Fibroblast of the conjunctiva (primary cell): ENCODE results near the gene COL17A1.

ENCODE experiments used
- DNase-seq: peaks from one replicate; pipeline ENCODE4 v3.0.0-alpha.2; 2010; ENCODE audit warnings: low read depth

COL17A1 gene

DNA sequence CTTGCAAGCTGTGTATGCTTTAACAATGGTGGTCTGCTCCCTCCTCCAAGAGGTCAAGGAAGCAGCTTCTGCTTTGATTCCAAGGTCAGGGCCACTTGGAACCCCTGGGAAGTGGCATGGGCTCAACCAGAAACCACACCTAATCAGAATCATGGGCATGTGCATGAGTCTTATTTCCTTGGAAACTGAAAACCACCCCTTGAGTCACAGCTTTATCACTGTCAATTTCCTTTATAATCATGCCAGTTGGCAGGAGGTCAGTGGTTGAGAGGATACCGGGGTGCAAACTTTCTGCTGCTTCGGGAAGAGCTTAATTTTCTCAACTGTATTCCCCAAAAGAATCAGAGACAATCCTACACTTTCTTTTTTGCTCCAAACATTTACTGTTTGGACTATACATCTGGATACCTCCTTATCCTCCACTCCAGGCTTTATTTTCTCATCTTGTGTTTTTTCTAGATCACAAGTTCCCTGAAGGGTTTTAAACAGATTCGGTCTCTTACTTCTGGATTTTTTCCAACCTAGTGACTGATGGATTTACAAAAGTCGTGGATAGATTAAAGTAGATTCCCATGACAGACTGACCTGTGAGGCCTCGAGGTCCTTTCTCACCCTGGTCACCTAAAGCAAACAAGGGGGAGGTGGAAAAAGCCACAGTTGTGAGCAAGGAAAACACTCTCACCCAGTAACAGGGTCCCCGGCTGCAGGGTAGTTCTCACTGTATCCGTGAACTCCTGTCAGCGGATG is 36.0 kb downstream of the COL17A1 start:
- DNase-seq, result no peak

DNA sequence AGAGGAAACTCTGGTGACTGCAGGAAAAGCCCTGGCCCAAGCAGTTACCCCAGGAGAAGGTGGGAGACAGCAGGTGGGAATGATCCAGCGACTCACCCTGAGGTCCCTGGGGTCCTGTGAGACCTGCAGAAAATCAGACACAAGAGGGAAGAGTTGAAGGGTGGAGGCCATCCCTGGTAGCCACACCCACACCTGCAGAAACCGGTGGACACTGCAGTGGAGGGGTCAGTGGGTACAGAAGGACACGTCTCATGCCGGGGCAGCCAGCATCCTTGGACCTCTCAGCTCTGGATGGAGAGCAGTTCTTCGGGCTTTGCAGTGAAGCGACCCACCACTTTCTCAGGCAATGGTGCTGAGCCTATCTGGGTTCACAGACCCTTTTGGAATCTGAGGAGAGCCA is 39.0 kb downstream of the COL17A1 start:
- DNase-seq, result no peak

DNA sequence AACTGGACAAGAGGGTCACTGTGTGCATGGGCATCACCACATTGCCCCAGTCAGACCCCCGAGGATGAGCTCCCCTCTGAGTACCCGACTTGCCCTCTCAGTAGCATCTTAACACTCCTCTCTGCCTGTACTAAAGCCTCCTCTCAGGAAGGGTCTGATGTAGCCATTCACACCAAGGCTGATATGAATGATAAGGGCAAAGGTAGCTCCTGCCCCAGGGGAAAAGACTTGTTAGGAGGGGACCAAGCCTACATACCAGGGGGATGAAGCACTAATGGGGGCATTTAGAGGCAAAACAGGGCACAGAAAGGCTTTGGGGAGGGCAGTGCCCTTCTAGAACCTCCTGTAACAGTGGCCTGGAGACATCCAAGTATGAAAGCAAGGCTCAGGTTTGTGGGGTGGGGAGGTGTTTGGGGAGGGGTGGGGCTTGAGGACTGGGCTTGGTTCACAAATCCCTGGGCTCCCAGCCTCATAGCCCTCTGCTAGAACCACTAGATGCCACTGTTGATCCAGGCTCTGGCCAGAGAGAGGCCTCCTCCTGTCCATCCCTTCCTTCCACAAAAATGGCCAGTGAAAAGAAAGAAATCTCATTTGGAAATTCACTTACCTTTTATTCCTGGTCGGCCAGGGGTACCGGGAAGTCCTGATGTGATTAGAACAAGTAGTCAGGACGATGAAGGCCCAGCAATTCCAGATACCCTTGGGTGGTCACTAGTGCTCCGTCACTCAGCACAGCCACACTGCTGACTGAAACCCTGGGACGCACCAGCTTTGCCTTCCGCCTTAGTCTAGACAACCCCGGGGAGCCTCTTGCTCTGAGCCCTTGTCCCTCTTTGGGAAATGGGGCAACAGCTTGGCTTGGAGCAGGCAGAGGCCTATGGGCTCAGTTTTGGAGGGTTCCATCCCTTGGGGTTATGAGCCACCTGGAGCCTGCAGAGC is 40.3 kb downstream of the COL17A1 start:
- peak; percentile 66 for DNase-seq

DNA sequence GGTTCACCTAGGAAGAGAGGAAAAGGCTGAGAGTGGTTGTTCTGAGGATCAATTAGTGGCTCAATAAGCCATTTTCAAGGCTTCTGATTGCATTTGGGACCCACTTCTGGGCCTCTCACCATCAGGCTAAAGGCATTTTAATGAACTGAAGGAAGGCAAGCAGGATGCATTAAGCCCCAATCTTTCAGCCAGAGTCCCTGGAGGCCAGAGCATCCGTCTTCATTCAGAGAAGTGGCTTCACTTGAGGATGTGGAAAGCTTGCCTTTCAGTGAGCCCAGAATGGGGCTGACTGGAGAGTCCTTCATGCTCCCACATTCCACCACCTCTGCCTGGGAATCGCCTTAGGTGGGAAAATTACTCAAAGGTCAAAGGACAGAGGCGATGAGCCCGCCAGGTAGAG is 41.8 kb downstream of the COL17A1 start:
- no peak for DNase-seq

DNA sequence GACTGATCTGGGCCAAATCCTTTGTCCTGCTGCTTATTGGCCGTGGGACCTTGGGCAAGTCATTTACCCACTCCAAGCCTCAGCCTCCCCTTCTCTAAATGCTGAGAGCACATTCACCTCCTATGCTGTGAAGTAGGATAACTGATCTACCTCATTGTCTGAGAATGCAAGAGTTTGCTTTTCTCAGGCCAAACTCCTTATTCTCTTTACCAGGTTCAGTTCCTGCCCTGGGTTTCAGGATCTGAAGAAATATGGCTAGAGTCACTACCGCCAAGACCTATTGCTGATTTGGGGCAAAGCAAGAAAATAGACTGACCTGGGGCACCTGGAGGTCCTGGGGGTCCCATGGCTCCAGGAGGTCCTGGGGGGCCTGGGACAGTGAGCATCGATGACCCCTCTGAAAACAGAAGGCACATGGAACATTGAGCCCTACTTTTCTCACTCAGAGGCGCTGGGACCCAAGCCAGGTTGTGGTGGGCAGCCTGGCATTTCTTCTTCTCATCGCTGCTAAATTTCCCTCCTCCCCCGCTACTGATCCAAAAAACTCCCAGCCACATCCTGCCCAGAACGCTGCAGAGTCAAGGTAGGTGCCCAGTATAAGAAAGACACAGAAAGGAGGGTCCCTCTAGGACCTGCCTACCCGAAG is 42.4 kb downstream of the COL17A1 start:
- DNase-seq, result no peak

DNA sequence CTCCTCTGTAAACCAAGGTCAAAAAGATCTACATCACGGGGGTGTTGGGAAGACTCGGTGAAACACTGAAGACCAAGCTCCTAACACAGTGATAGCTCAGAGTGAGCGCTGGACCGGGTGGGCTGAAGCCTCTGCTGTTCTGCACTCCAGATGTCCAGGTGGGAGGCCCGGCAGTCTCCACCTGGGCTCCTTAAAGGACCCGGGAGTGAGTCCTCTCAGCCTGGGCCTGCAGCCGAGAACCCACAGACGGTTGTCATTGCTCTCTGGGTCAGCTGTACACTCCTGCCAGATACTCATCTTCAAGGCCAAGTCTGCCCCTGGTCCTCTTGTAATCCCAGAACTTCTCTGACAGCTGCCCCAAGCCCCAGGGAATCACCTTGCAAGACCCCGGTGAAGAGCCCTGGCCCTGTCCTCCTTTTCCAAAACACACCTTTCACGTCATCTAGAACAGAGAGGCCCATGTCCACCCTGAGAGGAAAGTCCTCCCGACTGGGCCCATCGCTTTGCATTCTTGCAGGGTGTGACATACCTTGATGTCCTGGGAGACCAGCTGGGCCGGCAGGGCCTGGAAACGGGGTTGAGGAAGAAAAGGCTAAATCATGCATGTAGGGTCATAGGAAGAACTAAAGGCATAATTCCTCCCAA is 43.7 kb downstream of the COL17A1 start:
- DNase-seq, result no peak

DNA sequence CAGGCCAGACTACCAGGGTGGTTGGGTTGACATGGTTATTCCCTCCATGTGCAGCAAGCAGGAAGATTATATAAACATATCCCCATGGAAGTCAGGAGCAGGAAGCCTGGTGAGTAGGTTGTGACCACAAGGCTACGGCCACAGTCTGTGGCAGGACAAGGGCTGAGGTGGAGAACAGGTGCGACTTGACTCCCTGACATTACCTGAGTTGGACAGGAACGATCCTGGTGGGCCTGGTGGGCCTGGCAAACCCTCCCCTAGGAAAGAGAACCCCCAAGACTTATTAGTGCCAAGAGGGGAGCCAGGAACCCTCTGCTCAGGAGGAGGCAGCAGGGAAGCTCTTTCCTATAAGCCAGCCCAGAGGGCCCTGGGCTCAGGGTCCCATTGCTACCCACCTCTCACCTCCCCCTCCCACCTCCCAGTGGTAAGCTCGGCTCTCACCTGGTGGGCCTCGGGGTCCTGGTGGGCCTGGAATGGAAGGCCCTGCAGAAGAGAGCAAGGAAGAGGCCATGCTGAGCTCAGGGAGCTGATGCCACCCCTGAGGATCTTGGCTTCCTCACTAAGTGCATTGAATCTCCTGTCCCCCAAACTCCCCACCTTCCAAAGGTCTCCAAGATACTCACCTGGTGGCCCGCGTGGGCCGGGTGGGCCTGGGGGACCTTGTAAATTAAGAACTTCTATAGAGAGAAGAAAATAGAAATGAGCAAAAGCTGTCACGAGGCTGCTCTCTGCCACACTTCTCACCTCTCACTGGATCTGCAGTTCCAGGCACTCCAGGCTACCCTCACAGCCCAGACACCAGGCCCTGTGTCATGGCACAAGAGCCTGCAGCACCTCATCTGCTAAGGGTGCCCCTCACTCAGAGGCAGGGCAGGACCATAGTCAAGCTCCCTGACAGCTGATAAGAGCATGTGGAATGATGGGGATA is 44.6 kb downstream of the COL17A1 start:
- DNase-seq, result no peak

DNA sequence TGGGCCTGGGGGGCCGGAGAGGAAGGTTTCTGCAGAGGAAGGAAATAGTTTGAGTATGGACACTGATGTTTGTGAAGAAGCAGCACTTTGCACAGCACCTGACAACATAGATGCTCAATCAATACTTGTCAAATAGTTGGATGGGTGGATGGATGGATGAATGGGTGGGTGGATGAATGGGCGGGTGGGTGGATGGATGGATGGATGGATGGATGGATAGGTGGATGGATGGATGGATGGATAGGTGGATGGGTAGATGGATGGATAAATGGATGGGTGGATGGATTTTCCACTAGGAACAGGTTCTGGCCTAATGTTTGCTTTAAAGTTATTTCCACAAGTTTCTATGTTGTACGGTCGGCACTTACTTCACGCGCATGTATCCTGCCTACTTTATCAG is 45.3 kb downstream of the COL17A1 start:
- DNase-seq, result no peak

DNA sequence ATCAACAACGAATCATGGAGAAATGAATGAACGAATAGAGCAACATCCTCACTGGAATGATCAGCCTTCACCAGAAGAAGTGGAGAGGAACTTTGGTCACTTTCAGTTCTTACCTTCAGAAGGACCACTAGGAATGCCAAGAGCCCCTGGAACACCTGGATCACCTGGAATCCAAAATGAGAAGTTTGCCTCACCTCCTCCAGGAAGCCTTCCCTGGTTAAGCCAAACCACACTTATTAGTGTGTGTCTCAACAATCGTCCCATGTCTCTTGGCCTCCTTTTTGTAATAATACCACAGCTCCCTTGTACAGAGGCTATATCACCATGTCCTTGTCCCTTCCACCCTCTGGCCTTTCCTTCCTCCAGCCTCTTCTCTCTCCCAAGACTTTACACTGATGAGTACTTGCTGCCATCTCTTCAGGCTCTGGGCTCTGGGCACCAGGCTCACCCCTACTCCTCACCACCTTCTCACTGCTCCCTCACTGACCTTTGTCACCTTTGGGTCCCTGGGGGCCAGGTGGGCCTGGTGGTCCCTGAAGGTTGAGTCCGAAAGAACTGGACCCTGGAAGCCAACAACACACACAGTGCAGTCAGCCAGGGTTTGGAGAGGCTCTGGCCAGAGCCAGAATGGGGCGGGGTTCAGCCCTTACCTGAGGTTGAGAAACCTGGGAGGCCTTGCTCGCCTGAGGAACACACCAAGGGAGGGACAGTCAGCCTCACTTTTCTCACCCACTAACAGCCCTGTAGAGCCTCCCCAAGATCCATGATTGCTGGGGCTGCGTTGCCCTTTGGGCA is 46.5 kb downstream of the COL17A1 start:
- no peak for DNase-seq

DNA sequence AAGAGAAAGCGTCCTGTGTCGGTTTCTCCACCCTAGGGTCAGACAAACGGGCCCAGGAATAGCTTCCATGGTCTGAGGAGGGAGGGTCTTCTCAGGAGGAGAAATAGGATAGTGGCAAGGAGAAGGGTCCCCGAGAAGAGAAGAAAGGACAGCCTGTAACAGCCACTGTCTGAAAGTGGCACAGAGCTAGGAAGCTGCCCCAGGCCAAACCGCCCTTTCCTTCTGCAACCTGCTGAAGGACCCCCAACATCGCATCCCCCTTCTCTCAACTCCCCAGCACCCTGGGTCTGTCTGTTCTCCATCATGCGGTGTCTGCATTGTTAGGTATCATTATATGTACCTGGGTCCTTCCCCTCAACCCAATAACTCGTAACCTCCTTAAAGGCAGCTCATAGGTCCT is 47.1 kb downstream of the COL17A1 start:
- no peak for DNase-seq

DNA sequence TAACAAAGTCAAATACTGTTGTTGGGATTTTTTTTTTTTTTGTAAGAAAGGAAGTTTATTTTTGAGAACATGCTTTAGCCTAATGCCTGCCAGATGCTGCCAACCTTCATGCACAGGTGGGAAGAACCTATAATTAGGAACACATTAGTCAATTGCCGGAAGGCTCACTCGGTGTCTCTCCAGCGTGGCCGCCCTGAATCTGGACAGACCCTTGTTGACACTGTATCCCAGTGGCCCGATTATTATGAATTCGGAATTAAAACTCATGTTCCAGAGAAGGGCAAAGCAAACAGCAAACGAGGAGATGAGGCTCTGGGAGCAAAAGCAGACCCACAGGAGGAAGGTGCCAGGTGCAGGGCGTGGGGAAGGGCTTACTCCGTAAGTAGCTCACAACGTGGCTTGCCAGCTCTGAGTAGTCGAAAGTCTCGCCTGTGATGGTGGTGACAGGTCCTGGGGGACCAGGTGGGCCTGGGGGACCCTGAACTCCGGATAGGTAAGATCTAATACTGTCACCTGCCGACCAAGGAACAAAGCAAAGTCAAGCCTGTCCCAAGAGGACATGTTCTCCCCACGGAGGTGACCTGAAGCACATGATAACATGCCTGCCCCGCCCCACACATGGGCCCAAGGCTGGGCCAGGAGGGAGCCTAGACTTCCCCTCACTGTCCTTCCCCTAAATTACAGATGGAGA is 48.3 kb downstream of the COL17A1 start:
- DNase-seq, result no peak

DNA sequence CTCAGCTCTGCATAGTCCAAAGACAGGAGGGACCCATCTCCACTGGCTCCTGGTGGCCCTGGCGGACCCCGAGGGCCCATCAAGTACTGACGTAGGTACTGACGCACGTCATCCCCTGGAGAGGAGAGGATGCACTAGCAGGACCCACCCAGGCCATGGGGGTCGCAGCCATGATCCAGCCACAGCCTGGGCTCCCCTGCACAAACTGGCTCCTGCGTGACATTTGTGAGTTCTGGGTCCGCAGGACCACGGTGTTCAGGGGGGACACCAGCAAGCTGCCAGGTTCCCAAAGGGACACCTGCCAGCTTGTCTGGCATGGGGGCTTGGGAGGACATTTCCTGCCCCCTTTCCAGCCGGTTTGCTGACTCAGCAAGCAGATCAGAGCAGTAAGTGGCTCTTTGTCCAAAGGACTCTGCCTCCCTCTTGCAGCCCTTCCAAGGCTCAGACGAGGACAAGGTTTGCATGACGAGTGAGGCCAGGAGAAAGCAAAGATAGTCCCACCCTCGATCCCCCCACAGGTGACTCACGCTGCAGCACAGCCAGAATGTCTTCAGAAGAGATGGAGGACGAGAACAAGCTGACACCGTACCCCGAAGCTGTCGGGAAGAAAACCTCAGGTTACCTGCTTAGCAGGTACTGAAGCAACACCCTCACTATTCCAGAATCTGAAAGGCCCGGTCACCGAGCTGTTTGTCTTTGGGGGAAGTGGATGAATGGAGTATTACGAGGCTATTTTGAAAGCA is 49.0 kb downstream of the COL17A1 start:
- DNase-seq, result no peak

DNA sequence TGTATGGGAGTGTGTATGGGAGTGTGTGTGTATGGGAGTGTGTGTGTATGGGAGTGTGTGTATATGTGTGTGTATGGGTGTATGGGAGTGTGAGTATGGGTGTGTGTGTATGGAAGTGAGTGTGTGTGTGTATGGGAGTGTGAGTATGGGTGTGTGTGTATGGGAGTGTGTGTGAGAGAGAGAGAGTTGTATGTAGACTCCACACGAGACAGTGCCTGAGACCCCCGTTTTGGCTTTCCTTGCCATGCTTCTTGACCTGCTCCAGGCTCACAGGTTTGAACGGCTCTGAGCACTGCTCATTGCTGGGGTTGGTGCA is 49.7 kb downstream of the COL17A1 start:
- DNase-seq, result no peak

DNA sequence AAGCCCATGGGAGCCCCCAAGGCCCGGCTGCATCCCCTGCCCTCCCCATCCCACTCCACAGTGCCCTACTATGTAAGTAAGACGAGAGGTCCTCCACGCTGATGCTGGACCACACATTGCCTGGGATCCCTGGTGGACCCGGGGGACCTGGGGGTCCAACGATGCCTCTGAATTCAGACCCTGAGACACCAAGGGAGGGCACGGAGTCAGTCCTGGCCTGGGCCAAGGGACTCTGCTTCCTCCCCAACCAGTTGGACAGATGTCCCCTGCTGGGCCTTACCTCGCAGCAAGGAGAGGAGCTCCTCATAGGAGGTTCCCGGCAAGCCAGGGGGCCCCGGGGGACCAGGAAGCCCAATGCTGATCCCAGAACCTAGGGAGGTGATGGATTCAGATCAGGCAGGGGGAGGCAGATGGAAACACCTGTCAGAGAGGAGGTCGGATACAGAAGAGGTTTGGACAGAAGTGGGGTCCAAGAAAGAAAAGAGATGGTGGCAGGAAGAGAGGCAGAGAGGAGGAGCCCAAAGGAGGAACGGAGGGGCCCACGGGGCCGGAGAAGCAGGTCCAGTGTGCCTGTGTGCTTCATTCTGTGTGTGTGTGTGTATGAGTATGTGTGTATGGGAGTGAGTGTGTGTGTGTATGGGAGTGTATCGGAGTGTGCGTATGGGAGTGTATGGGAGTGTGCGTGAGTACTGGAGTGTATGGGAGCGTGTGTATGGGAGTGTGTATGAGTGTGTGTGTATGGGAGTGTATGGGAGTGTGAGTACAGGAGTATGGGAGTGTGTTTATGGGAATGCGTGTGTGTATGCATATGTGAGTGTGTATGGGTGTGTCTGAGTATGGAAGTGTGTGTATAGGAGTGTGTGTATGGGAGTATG is 50.2 kb downstream of the COL17A1 start:
- DNase-seq, result no peak

DNA sequence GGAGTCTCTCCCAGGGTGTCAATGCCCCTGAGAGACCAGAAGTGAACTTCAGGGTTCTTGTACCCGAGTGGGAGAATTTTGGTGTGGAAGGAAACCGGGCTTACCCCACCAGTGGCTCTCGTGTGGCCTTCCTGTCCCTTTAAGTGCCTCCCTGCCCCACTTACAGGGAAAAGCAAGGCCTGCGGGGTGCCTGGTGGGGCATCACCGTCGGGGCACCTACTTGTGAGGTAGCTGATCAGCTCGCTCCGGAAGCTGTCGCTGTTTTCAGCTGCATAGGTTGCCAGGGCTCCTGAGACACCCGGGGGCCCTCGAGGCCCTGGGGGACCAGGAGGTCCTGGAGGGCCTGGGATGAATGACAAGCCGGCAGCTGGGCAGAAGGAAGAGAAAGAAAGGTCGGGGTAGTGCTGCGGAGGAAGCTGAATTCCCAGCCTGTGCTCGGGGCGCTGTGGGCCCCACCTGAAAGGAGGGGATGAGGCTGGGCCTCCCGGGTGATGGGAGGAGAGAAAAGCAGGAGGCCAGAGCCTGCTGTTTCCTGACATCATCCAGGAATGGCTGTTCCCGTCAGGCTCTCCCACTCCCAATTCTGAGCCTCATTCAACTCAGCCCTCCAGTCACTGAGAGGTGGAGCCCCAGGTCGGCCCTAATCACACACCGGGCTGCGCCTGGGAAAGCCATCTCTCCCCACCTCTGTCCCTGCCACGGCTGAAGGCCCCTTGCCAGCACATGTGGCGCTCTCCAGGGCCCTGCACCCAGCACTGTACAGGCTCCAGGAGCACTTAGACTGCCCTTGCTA is 51.1 kb downstream of the COL17A1 start:
- no peak for DNase-seq

DNA sequence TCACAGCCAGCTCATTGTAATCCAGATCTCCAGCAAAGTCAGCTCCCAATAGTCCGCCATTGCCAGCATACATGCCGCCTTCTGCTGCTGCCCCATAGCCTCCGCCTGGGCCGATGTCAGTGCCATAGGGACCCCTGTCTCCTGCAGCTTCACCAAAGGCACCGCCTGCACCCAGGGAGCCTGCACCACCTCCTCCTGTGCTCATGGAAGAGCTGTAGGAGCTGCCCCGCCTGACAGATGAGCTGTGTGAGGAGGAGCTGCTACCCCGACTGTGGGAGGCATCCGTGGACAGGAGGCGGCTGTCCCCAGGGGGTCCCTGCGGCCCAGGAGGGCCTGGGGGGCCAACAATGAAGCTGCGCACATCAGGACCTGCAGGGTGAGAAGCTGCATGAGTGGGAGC is 51.7 kb downstream of the COL17A1 start:
- DNase-seq, result no peak

DNA sequence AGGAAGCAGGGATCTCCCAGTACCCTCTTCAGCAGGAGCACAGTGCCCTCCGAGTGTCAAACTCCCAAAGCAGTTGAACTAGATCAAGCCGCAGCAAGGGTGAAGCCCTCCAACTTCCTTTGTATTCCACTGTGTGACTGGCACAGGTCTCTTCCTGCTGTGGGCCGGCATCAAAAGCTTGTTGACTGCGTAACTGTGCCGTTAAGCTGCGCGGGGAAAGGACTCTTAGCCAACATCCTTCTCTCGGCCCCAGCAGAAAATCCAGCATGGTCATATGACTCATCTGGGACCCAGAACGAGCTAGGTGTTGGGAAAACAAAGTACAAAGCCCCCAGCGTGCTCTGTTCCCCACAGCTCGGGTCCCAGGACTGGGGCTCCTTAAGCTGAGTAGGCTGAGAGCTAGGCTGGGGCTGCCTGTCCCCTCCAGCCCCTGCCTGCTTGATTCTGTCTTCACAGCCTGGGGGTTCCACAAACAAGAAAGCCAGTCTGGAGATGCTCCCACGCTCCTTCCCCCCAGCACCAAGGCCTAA is 52.2 kb downstream of the COL17A1 start:
- DNase-seq, result no peak
